Measurements from ENCODE around the gene ACOT8.

The ACOT8 gene

DNA sequence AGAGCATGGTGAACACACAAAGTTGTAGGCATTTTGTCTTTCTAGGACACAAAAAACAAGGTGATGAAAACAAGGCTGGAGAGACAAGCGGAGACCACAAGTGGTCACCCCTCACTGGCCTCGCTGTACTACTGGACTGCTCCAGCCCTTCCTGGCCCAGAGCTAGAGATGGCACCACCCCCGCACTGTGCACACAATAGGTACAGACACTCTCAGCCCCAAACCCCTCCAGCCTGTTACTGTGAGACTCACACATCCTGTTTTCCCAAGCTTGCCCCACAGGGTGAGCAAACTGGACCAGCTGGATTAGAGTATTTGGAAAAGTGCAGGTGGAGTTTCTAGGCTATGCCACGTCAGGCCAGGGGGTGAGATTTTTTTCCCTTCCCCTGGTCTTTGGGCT lies 15.4 kb upstream of the ACOT8 start:
- Histone ChIP-seq H3K4me2 (ENCODE audit: low read depth, low read length) (no peak overlapping the region), H4K20me1 (ENCODE audit: insufficient read depth, low read length) (no peaks in the 10 kb centered on the region), H3F3A (ENCODE audit: insufficient read depth, low read length) (no peaks in the 10 kb centered on the region), H3K4me1 (ENCODE audit: low read length) (no peaks in the 10 kb centered on the region), H3K27ac (ENCODE audit: low read length) (no peak overlapping the region), H3K4me3 (ENCODE audit: low read length) (no peak overlapping the region), H3K9ac (ENCODE audit: low read length) (no peak overlapping the region), H3K9me3 (replicated peaks; ENCODE audit: insufficient read depth, low read length) (no peaks in the 10 kb centered on the region), H3K9me2 (replicated peaks; ENCODE audit: insufficient read depth, low read length) (no peaks in the 10 kb centered on the region), H3K36me3 (replicated peaks; ENCODE audit: insufficient read depth, low read length) (no peaks in the 10 kb centered on the region), H3K27me3 (replicated peaks; ENCODE audit: insufficient read depth, low read length) (no peaks in the 10 kb centered on the region), H2AFZ (ENCODE audit: low read length) (no peak overlapping the region), H3K79me2 (ENCODE audit: low read length) (no peaks in the 10 kb centered on the region)
- DNase-seq, result no peak
- TF ChIP-seq EZH2phosphoT487 (IDR thresholded peaks at IDR 0.05; ENCODE audit: low read length) (no peak), EZH2 (optimal IDR thresholded peaks at IDR 0.05; ENCODE audit: low read depth, low read length) (no peak)
- TF ChIP-seq, protein P1, sequence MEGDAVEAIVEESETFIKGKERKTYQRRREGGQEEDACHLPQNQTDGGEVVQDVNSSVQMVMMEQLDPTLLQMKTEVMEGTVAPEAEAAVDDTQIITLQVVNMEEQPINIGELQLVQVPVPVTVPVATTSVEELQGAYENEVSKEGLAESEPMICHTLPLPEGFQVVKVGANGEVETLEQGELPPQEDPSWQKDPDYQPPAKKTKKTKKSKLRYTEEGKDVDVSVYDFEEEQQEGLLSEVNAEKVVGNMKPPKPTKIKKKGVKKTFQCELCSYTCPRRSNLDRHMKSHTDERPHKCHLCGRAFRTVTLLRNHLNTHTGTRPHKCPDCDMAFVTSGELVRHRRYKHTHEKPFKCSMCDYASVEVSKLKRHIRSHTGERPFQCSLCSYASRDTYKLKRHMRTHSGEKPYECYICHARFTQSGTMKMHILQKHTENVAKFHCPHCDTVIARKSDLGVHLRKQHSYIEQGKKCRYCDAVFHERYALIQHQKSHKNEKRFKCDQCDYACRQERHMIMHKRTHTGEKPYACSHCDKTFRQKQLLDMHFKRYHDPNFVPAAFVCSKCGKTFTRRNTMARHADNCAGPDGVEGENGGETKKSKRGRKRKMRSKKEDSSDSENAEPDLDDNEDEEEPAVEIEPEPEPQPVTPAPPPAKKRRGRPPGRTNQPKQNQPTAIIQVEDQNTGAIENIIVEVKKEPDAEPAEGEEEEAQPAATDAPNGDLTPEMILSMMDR (IDR thresholded peaks at IDR 0.05; ENCODE audit: low read length), result no peak

DNA sequence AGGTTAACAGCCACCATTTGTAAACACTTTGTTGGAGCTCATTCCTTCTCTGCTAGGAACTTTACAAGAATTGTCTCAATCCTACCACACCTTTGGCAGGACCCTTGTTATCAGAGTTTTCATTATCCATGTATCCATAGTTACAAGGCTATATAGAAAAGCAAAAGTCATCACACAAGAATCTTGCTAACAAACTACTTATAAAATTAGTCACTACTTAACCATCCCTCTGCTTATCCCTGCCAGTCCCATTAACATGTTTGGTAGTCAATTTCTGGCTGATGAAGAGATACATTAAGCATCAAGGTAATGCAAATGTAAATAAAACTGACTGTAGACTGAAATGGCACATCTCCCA lies 10.6 kb upstream of the ACOT8 start:
- TF ChIP-seq EZH2phosphoT487 (IDR thresholded peaks at IDR 0.05; ENCODE audit: low read length), result no peak
- no peak for TF ChIP-seq EZH2 (optimal IDR thresholded peaks at IDR 0.05; ENCODE audit: low read depth, low read length)
- TF ChIP-seq, protein P1 (IDR thresholded peaks at IDR 0.05; ENCODE audit: low read length), result no peak
- no peak overlapping the region for H3K4me3 ChIP-seq (ENCODE audit: low read length)
- no peaks in the 10 kb centered on the region for H3K27me3 ChIP-seq (replicated peaks; ENCODE audit: insufficient read depth, low read length)
- H3K36me3 ChIP-seq (replicated peaks; ENCODE audit: insufficient read depth, low read length), result no peaks in the 10 kb centered on the region
- H4K20me1 ChIP-seq (ENCODE audit: insufficient read depth, low read length), result no peaks in the 10 kb centered on the region
- H3F3A ChIP-seq (ENCODE audit: insufficient read depth, low read length), result no peaks in the 10 kb centered on the region
- no peaks in the 10 kb centered on the region for H3K79me2 ChIP-seq (ENCODE audit: low read length)
- no peaks in the 10 kb centered on the region for H3K9me2 ChIP-seq (replicated peaks; ENCODE audit: insufficient read depth, low read length)
- no peaks in the 10 kb centered on the region for H3K4me1 ChIP-seq (ENCODE audit: low read length)
- no peak overlapping the region for H2AFZ ChIP-seq (ENCODE audit: low read length)
- H3K9ac ChIP-seq (ENCODE audit: low read length), result no peak overlapping the region
- no peak overlapping the region for H3K4me2 ChIP-seq (ENCODE audit: low read depth, low read length)
- H3K27ac ChIP-seq (ENCODE audit: low read length), result no peak overlapping the region
- no peak for DNase-seq
- no peaks in the 10 kb centered on the region for H3K9me3 ChIP-seq (replicated peaks; ENCODE audit: insufficient read depth, low read length)

DNA sequence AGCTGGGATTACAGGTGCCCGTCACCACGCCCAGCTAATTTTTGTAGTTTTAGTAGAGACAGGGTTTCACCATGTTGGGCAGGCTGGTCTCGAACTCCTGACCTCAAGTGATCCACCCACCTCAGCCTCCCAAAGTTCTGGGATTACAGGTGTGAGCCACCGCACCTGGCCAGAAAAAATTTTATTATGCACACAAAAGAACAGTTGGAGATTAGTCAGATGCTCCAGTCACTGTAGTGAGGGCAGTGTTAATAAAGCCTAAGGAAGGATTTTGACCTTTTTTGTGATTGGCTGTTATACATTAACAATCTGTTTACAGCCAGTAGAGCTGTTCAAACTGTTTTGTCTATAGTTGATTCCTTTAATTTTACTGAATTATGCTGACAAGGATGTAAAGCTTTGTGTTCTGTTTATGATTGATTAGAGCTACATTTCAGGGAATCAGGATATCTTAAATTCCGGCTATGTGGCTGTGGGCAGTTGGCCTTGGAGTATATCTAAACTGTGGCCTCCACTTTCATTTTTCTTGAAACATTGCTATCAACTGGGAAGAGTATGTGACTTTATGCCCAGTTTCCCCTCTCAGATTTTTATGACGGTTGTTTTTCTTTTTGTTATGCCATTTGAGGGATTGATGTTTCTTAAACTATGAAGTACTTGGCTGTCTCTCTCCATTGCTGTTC lies 10.1 kb upstream of the ACOT8 start:
- no peaks in the 10 kb centered on the region for H3K9me2 ChIP-seq (replicated peaks; ENCODE audit: insufficient read depth, low read length)
- no peak overlapping the region for H3K4me2 ChIP-seq (ENCODE audit: low read depth, low read length)
- H3F3A ChIP-seq (ENCODE audit: insufficient read depth, low read length), result no peaks in the 10 kb centered on the region
- H3K27me3 ChIP-seq (replicated peaks; ENCODE audit: insufficient read depth, low read length), result no peaks in the 10 kb centered on the region
- H2AFZ ChIP-seq (ENCODE audit: low read length), result no peak overlapping the region
- no peak for DNase-seq
- H3K79me2 ChIP-seq (ENCODE audit: low read length), result no peaks in the 10 kb centered on the region
- H4K20me1 ChIP-seq (ENCODE audit: insufficient read depth, low read length), result no peaks in the 10 kb centered on the region
- H3K9ac ChIP-seq (ENCODE audit: low read length), result no peak overlapping the region
- H3K4me1 ChIP-seq (ENCODE audit: low read length), result no peaks in the 10 kb centered on the region
- H3K27ac ChIP-seq (ENCODE audit: low read length), result no peak overlapping the region
- H3K9me3 ChIP-seq (replicated peaks; ENCODE audit: insufficient read depth, low read length), result no peaks in the 10 kb centered on the region
- TF ChIP-seq EZH2 (optimal IDR thresholded peaks at IDR 0.05; ENCODE audit: low read depth, low read length), result no peak
- TF ChIP-seq, protein P1 (IDR thresholded peaks at IDR 0.05; ENCODE audit: low read length), result no peak
- no peak for TF ChIP-seq EZH2phosphoT487 (IDR thresholded peaks at IDR 0.05; ENCODE audit: low read length)
- H3K4me3 ChIP-seq (ENCODE audit: low read length), result no peak overlapping the region
- H3K36me3 ChIP-seq (replicated peaks; ENCODE audit: insufficient read depth, low read length), result no peaks in the 10 kb centered on the region

Measured in MM.1S (cell line).